ENCODE data around the gene ITGB5. TPM values are rescaled to one million over a fixed set of nuclear protein-coding genes. Genes with fewer than 3 reads are reported as not detected.
A peak's percentile ranks its signal among the peaks of the same experiment; 100 is the strongest.

ITGB5 gene
- total and polyA plus RNA-seq, 4 donors = 16.9 to 66.6 (median 48.0) TPM

DNA sequence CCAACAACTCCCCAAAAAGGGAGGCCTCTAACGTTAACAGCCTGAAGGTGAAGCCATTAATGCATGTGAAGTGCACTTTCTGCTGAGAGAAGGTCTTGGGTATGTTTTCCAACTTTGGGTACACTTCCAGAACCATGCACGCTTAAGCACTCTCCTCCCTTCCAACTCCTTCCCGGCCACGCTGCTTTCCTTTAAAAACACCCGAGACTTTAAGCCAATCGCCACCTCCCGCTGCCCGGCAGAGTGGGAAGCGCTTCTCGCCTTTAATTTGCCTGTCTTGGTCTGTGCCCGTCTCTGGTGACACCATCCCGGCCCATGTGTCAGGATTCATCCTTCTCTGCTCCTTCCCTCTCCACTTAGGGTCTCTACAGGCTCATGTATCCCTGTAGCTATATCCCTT, 35.3 kb downstream of the ITGB5 start:
- Histone ChIP-seq H3K4me3 (ENCODE audit: low read depth in 1 of 3, low read length in 3 of 3) (no peak overlapping the region), H3K36me3 (ENCODE audit: control insufficient read depth in 4 of 4, insufficient read depth in 3 of 4, low read depth in 1 of 4, low read length in 3 of 4) (peaks cover 7 to 14% (median 12%) of the 10 kb centered on the region in 4 donors), H3K4me1 (ENCODE audit: control insufficient read depth in 4 of 4, insufficient read depth in 4 of 4, low read length in 3 of 4) (peaks cover 5 to 16% (median 8%) of the 10 kb centered on the region in 4 donors), H3K27ac (ENCODE audit: low read depth in 1 of 2, low read length in 2 of 2) (peak overlapping the region; percentile 47 to 89), H3K9ac (ENCODE audit: low read depth in 1 of 2, low read length in 2 of 2) (no peak overlapping the region), H3K27me3 (ENCODE audit: control insufficient read depth in 4 of 4, insufficient read depth in 4 of 4, low read length in 3 of 4) (no peaks in the 10 kb centered on the region), H3K9me3 (ENCODE audit: control insufficient read depth in 4 of 4, low read length in 3 of 4) (no peaks in the 10 kb centered on the region)
- 92% methylated on average over 12 of the region's 12 CpGs for WGBS
- no peak for DNase-seq (ENCODE audit: low spot score)
- TF ChIP-seq RXRA (IDR thresholded peaks at IDR 0.05) = no peak
- no peak for TF ChIP-seq SP1 (IDR thresholded peaks at IDR 0.05)

GRCh38 chr3:124851136-124851535, 36.0 kb downstream of the ITGB5 start:
- peaks cover 7 to 16% (median 14%) of the 10 kb centered on the region in 4 donors for H3K36me3 ChIP-seq (ENCODE audit: control insufficient read depth in 4 of 4, insufficient read depth in 3 of 4, low read depth in 1 of 4, low read length in 3 of 4)
- no peak for DNase-seq (ENCODE audit: low spot score)
- peak overlapping the region; percentile 47 to 89 for H3K27ac ChIP-seq (ENCODE audit: low read depth in 1 of 2, low read length in 2 of 2)
- TF ChIP-seq HNF4G (IDR thresholded peaks at IDR 0.05) (no peak), RXRA (IDR thresholded peaks at IDR 0.05) (peak; percentile 42 to 70), ATF3 (IDR thresholded peaks at IDR 0.05) (no peak), ZBTB33 (IDR thresholded peaks at IDR 0.05) (peak; percentile 71), YY1 (IDR thresholded peaks at IDR 0.05) (peak; percentile 32), CTCF (IDR thresholded peaks at IDR 0.05; ENCODE audit: low read depth, low read length, missing input control) (no peak), JUND (IDR thresholded peaks at IDR 0.05) (peak in 1 of 2 donors; percentile 68), REST (IDR thresholded peaks at IDR 0.05) (peak; percentile 62), MAX (IDR thresholded peaks at IDR 0.05) (peak; percentile 64), EGR1 (IDR thresholded peaks at IDR 0.05; ENCODE audit: low read depth in 2 of 2) (no peak), NR2F2 (IDR thresholded peaks at IDR 0.05) (no peak), FOXA2 (IDR thresholded peaks at IDR 0.05) (peak; percentile 53), FOXA1 (IDR thresholded peaks at IDR 0.05) (no peak), HNF4A (conservative IDR thresholded peaks at IDR 0.05) (peak; percentile 78 to 80), SP1 (IDR thresholded peaks at IDR 0.05) (peak; percentile 60), TAF1 (conservative IDR thresholded peaks at IDR 0.05) (no peak), GABPA (IDR thresholded peaks at IDR 0.05 in 1 of 2, conservative IDR thresholded peaks at IDR 0.05 in 1 of 2) (peak; percentile 21 to 76), RAD21 (IDR thresholded peaks at IDR 0.05) (peak; percentile 22 to 49)
- no peak overlapping the region for H3K4me3 ChIP-seq (ENCODE audit: low read depth in 1 of 3, low read length in 3 of 3)
- 23% methylated on average over 3 of the region's 3 CpGs for WGBS
- H3K9me3 ChIP-seq (ENCODE audit: control insufficient read depth in 4 of 4, low read length in 3 of 4) = no peaks in the 10 kb centered on the region
- peak overlapping the region in 1 of 2 donors; percentile 35 for H3K9ac ChIP-seq (ENCODE audit: low read depth in 1 of 2, low read length in 2 of 2)
- peaks cover 5 to 16% (median 8%) of the 10 kb centered on the region in 4 donors for H3K4me1 ChIP-seq (ENCODE audit: control insufficient read depth in 4 of 4, insufficient read depth in 4 of 4, low read length in 3 of 4)
- H3K27me3 ChIP-seq (ENCODE audit: control insufficient read depth in 4 of 4, insufficient read depth in 4 of 4, low read length in 3 of 4) = no peaks in the 10 kb centered on the region

Data from liver (tissue), 9 donors.